GM19193 (cell line): Measurements from ENCODE around the gene KRTAP10-10.

Experiments
- POLR2A ChIP-seq: IDR thresholded peaks from 4 replicates; pipeline ENCODE4 v1.6.1; 2011; ENCODE audit not compliant: insufficient read depth, insufficient read length; ENCODE audit errors: extremely low read depth

Gene KRTAP10-10

GRCh38 chr21:44658541-44658910, 21.4 kb downstream of the KRTAP10-10 start:
- TF ChIP-seq POLR2A: no peak

GRCh38 chr21:44658913-44659595, 21.9 kb downstream of the KRTAP10-10 start:
- TF ChIP-seq POLR2A: no peak

DNA sequence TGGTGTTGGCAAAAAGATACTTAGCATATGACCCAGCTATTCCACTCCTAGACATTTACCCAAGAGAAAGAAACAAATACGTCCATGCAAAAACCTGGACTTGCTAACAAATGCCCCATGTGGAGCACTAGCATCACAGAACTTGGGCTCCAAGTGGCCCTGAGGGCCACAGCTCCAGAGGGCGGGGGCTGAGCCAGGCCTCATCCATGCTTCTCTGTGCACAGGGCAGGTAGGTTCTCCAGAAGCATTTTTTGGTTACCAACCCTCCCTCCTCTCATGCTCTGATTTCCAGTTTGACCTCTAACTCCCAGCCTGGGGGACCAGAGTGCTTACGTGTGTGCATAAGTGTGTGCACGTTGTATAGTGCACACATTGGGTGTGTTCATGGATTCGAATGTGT, 27.5 kb downstream of the KRTAP10-10 start:
- TF ChIP-seq POLR2A: no peak

DNA sequence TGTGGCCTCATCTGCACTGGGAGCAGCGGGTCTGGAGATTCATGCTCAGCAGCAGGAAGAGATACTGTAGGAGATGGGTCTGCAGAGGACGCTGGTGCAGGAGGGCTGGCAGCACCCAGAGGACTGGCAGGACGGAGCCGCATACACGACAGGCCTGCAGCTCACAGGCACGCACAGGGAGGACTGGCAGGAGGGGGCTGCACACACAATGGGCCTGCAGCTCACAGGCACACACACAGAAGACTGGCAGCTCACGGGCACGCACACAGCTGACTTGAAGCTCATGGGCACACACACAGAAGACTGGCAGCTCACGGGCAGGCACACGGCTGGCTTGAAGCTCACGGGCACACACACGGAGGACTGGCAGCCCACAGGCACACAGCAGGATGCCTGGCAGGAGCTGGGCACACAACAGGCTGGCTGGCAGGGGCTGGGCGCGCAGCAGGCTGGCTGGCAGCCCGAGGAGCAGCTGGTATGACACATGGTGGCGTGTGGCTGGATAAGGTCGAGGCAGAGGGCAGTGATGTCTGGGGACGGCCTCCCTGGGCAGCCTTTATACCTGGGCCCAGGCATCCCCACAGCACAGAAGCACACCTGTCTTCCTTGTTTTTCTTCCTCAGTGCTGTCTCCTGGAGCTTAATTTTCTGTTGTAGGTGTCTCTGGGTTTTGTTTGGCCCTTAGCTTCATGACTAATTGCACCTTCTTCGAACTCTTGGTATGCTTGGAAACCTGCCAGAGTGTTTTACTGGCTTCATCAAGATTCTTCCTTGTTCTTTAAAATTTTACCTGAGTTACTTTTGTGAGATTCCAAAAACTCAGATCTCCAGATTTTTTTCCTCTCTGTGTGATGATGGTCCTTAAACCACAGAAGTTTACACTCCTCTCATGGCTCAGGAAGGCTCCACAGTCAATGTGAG, 29.5 kb downstream of the KRTAP10-10 start, which contains the start of gene KRTAP12-2:
KRTAP12-2 (minus strand) TSS at position 527 of the 920 bp plus-strand sequence; CDS start at position 486, 41 bp downstream.
- TF ChIP-seq POLR2A: no peak

- TF ChIP-seq POLR2A: no peak
These were observed 30.5 kb downstream of the KRTAP10-10 start for GRCh38 chr21:44667612-44668011.

DNA sequence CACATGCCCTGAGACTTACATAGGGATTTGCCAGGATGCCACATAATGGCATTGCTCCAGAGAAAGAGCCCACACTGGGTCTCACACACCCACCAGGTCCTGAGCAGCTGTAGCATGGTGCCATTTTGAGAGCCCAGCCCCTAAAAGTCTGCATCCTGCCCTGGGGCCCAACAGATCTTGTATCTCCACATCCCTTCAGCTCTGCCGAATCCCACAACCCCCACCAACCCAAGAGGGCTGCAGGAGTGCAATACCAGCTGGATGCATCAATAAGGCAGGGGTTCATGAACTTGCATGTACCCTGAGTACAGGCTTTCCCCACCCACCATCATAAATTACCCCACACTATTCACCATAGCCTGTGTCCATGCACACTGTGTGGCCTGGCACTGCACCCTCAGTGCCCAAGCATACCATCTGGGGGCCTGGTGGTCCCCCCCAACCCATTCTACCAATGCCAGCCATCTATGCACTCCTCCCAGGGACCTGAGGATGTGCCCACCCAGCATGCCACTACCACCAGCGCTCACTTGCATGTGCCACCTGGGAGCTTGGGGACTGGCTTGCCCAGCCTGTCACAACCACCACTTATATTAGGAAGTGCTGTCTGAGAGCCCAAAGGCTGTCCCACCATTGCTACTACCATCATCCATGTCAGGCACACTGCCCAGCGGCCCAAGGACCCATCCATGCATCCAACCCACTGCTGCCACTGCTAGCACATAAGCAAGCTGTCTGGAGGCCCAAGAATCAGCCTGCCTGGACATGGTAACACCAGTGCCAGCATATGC, 33.7 kb downstream of the KRTAP10-10 start:
- no peak for TF ChIP-seq POLR2A

- TF ChIP-seq POLR2A: no peak
These were observed 34.8 kb downstream of the KRTAP10-10 start for GRCh38 chr21:44671911-44672310.

GRCh38 chr21:44677881-44678280, 40.7 kb downstream of the KRTAP10-10 start:
- no peak for TF ChIP-seq POLR2A

DNA sequence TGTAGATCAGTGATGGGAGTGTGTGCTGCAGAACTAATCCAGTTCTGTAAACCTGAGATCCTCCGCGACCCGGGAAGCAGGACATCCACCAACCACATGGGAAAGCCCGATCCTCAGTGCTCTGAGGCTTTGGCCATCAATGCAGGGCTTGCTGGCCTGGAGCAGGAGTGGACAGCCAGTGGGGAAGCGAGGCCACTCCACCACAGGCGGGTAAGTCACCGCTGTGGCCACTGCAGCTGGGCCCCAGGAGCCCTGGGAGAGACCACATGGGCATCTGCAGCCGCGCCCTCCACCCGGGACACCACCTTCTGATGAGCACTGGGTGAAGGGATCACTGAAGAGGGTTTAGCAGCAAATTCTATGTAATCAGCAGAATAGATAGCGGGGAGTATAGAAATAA, 44.0 kb downstream of the KRTAP10-10 start:
- TF ChIP-seq POLR2A: no peak

- no peak for TF ChIP-seq POLR2A
These were observed 44.9 kb downstream of the KRTAP10-10 start, which contains the start of gene KRTAP12-1 for GRCh38 chr21:44681861-44682579. TSS of gene KRTAP12-1 (minus strand) at chr21:44682163. CDS start at chr21:44682123, 40 bp downstream.

- TF ChIP-seq POLR2A: no peak
These were observed 45.5 kb downstream of the KRTAP10-10 start for GRCh38 chr21:44682580-44683151.

DNA sequence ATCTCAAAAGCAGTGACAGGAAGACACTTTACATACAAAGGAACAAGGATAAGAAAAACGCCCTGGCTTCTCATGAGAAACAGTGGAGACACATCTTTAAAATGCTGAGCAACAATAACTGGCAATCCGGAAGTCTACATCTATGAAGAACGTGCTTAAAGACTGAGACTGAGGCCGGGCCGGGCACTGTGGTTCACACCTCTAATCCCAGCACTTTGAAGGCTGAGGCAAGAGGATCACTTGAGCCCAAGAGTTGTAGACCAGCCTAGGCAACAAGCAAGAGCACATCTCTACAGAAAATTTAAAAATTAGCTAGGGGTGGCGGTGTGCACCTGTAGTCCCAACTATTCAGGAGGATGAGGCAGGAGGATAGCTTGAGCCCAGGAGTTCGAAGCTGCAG, 46.9 kb downstream of the KRTAP10-10 start:
- TF ChIP-seq POLR2A: no peak

GRCh38 chr21:44684483-44684882, 47.3 kb downstream of the KRTAP10-10 start:
- no peak for TF ChIP-seq POLR2A
